Natural killer cell (primary cell): ENCODE data around the gene COL23A1. TPM values are rescaled to one million over a fixed set of nuclear protein-coding genes. Genes with fewer than 3 reads are reported as not detected.

Source experiments
- ATAC-seq, 3 donors: fragments of 150-1000 bp in 2 of 3; fragments of 200-7000 bp in 1 of 3; cut with Tn5 transposase; 1 replicate in 1 of 3; 2 replicates in 2 of 3; pipeline ENCODE4 v1.10.0; 2021; ENCODE audit warnings: mild to moderate bottlenecking in 2 of 3, moderate library complexity in 2 of 3
- DNase-seq, 2 donors: peaks; one replicate each; pipeline versions ENCODE4 v3.0.0 to v3.0.0-alpha.2; 2013 to 2021; ENCODE audit warnings: mixed read lengths in 1 of 2
- H3K27ac ChIP-seq: one replicate; pipeline ENCODE4 v1.5.1; 2013; ENCODE audit warnings: mild to moderate bottlenecking, low read length
- H3K27me3 ChIP-seq: one replicate; pipeline ENCODE4 v1.6.1; 2013; ENCODE audit warnings: low read length; ENCODE audit not compliant: control insufficient read depth, insufficient read depth
- H3K36me3 ChIP-seq: one replicate; pipeline ENCODE4 v1.6.1; 2013; ENCODE audit warnings: low read length; ENCODE audit not compliant: control insufficient read depth, insufficient read depth
- H3K4me1 ChIP-seq: one replicate; pipeline ENCODE4 v1.6.1; 2013; ENCODE audit warnings: low read length; ENCODE audit not compliant: control insufficient read depth, insufficient read depth
- H3K4me3 ChIP-seq: one replicate; pipeline ENCODE4 v1.5.1; 2013; ENCODE audit warnings: low read length
- H3K9me3 ChIP-seq: one replicate; pipeline ENCODE4 v1.6.1; 2013; ENCODE audit warnings: low read length; ENCODE audit not compliant: control insufficient read depth, insufficient read depth
- H3K27ac Mint-ChIP-seq, 2 donors: one replicate each; pipeline ENCODE4 v1.8.0; 2022; ENCODE audit warnings: mild to moderate bottlenecking in 2 of 2, mixed read lengths in 2 of 2, moderate library complexity in 1 of 2
- H3K27me3 Mint-ChIP-seq, 2 donors: one replicate each; pipeline ENCODE4 v1.8.0; 2022; ENCODE audit warnings: low read depth in 2 of 2, mixed read lengths in 2 of 2
- H3K36me3 Mint-ChIP-seq: one replicate; pipeline ENCODE4 v1.8.0; 2022; ENCODE audit warnings: mixed read lengths
- H3K4me1 Mint-ChIP-seq, 2 donors: one replicate each; pipeline ENCODE4 v1.8.0; 2022; ENCODE audit warnings: mixed read lengths in 2 of 2
- H3K4me3 Mint-ChIP-seq: one replicate; pipeline ENCODE4 v1.8.0; 2022; ENCODE audit warnings: mild to moderate bottlenecking, moderate library complexity, mixed read lengths
- H3K9me3 Mint-ChIP-seq, 2 donors: one replicate each; pipeline ENCODE4 v1.8.0; 2022; ENCODE audit warnings: mixed read lengths in 2 of 2
- WGBS: methylation state at CpG from one replicate; pipeline ENCODE4 v1.1.7; 2013; ENCODE audit warnings: missing lambda C conversion rate; ENCODE audit not compliant: insufficient coverage; 5-methylcytosine and 5-hydroxymethylcytosine counted together
- intact Hi-C: fragments of 100-400 bp; cut with micrococcal nuclease; formaldehyde crosslinking; loops from one replicate; pipeline ENCODE4 v1.14.2; 2022
- total RNA-seq, 4 donors: library from RNA; stranded (reverse); fragments of 120-200 nt in 1 of 4; gene quantifications; one replicate each; pipeline versions ENCODE4 v1.2.3 to v1.2.4, GENCODE V29; 2013 to 2022
- TF ChIP-seq, protein P1 (sequence below): fragments of 200-600 bp; IDR thresholded peaks from one replicate; pipeline ENCODE4 v1.8.0; 2022; ENCODE audit warnings: antibody characterized with exemption

COL23A1 gene
- total RNA-seq, 3 donors from 2014 or later (not counting 1 experiment from before 2014, with no cell fraction given), result 0.15 TPM; not detected in 2

DNA sequence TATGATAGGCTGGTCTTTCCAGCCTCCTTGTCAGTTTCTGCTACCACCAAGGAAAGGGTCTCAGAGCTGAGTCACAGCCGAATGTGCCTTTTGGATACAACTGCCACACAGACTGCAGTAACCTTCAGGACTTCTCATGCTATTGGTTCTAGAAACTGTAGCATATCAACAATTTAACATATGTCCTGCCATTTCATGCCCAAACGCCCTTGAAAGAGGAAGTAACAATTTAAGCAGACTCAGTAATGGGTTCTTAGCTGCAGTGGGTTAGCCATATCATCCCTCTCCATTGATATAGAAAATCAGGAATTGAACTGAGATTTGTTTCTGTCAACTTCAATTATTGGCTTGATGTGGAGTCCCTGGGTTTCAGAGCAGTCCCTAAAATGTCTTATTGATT is 40.8 kb upstream of the COL23A1 start:
- ATAC-seq, result no peak
- H3K4me1 ChIP-seq, result peaks cover 5% of the 10 kb centered on the region
- TF ChIP-seq, protein P1, sequence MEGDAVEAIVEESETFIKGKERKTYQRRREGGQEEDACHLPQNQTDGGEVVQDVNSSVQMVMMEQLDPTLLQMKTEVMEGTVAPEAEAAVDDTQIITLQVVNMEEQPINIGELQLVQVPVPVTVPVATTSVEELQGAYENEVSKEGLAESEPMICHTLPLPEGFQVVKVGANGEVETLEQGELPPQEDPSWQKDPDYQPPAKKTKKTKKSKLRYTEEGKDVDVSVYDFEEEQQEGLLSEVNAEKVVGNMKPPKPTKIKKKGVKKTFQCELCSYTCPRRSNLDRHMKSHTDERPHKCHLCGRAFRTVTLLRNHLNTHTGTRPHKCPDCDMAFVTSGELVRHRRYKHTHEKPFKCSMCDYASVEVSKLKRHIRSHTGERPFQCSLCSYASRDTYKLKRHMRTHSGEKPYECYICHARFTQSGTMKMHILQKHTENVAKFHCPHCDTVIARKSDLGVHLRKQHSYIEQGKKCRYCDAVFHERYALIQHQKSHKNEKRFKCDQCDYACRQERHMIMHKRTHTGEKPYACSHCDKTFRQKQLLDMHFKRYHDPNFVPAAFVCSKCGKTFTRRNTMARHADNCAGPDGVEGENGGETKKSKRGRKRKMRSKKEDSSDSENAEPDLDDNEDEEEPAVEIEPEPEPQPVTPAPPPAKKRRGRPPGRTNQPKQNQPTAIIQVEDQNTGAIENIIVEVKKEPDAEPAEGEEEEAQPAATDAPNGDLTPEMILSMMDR, result no peak
- DNase-seq, result no peak
- Mint-ChIP-seq H3K4me3 (no peak overlapping the region), H3K27ac (no peak overlapping the region), H3K36me3 (no peaks in the 10 kb centered on the region), H3K9me3 (no peaks in the 10 kb centered on the region), H3K4me1 (peaks cover 3 to 7% of the 10 kb centered on the region in 2 donors), H3K27me3 (peaks cover 8 to 37% of the 10 kb centered on the region in 2 donors)
- intact Hi-C loops, result no loop called here
- H3K27ac ChIP-seq, result no peak overlapping the region
- no peaks in the 10 kb centered on the region for H3K9me3 ChIP-seq
- WGBS, result 34% methylated on average over 2 of the region's 2 CpGs
- H3K4me3 ChIP-seq, result no peak overlapping the region
- no peaks in the 10 kb centered on the region for H3K36me3 ChIP-seq
- H3K27me3 ChIP-seq, result no peaks in the 10 kb centered on the region

DNA sequence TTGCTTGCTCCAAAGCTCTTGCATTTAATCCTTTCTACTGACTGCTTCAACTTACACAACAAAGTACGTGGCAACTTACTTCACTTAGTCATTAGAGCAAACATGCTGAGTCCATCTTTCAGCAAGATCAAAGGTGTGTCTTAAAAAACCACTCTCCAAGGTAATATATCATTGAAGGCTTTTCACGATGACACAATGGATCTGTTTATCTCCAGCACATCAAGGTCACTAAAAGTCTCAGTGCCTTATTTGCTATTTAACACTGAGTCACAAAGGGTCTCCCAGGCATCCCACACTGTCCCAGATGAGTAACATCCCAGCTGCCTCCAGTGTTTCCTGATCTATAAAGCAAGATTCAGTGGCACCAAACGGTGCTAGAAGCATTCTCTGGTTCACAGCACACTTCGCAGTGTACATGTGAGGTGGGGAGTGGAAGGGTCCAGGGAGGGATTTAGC is 40.3 kb upstream of the COL23A1 start:
- no peaks in the 10 kb centered on the region for H3K36me3 Mint-ChIP-seq

DNA sequence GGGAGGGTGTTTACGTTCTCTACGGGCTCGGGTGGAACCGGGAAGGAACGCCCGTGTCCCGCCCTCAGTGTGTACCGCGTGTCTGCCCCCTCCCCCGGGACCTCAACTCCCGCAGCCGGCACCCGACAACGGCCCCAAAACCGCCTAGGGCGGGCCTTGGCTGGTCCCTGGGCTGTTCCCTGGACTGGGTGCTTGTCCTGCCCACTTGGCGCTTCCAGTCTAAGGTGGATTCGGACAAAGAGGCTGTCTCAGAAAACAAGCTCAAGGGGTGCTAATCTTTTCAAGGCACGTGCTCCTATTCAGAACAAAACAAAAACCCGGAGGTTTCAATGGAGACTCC is 37.0 kb upstream of the COL23A1 start:
- Mint-ChIP-seq H3K9me3 (no peaks in the 10 kb centered on the region), H3K4me1 (peaks cover 36 to 38% of the 10 kb centered on the region in 2 donors), H3K27ac (peak overlapping the region; percentile 98 to 100), H3K36me3 (no peaks in the 10 kb centered on the region), H3K27me3 (peaks cover 0 to 4% of the 10 kb centered on the region in 2 donors), H3K4me3 (peak overlapping the region; percentile 99)
- Histone ChIP-seq H3K27me3 (no peaks in the 10 kb centered on the region), H3K36me3 (peaks cover 8% of the 10 kb centered on the region), H3K4me3 (peak overlapping the region; percentile 42), H3K9me3 (no peaks in the 10 kb centered on the region), H3K4me1 (peaks cover 15% of the 10 kb centered on the region), H3K27ac (peak overlapping the region; percentile 75)
- 12% methylated on average over 20 of the region's 20 CpGs for WGBS
- TF ChIP-seq, protein P1, result no peak
- no peak for ATAC-seq
- no peak for DNase-seq
- intact Hi-C loops, result loop anchor here (1.0 to 10.0 kb wide), 3 partner anchors 103 to 928 kb away; partner anchors contain the start of genes RUFY1, ZNF354A and ZNF879

More for the DNA sequence above, 40.3 kb upstream of the COL23A1 start:
- ATAC-seq (no peak), DNase-seq (no peak)
- Histone ChIP-seq H3K4me1 (peaks cover 5% of the 10 kb centered on the region), H3K4me3 (no peak overlapping the region), H3K9me3 (no peaks in the 10 kb centered on the region), H3K27me3 (no peaks in the 10 kb centered on the region), H3K27ac (no peak overlapping the region), H3K36me3 (no peaks in the 10 kb centered on the region)
- Mint-ChIP-seq H3K4me3 (no peak overlapping the region), H3K4me1 (peaks cover 8 to 11% of the 10 kb centered on the region in 2 donors), H3K27me3 (peaks cover 8 to 33% of the 10 kb centered on the region in 2 donors), H3K9me3 (no peaks in the 10 kb centered on the region), H3K27ac (no peak overlapping the region)
- TF ChIP-seq, protein P1, result no peak
- 80% methylated on average over 4 of the region's 4 CpGs for WGBS
- intact Hi-C loops, result no loop called here
